Measurements from ENCODE around the gene MAGEA11. TPM values are rescaled to one million over a fixed set of nuclear protein-coding genes. Genes with fewer than 3 reads are reported as not detected.
"Not testable (repeated sequence)": the region's sequence is repeated elsewhere in the genome, so short reads cannot be mapped to it uniquely, and the experiment has no call there.

MAGEA11 gene
- polyA plus RNA-seq (ENCODE audit: insufficient read length in 12 of 12): not detected
- long read RNA-seq, donor 1: 0 reads
- long read RNA-seq, donor 2: 0 reads
- long read RNA-seq, donor 3: 0 reads
- long read RNA-seq, donor 4: 0 reads
- long read RNA-seq, donor 5, partial matches to known transcripts: 7 of 16 reads
- long read RNA-seq, donor 5, other reads (novel, unspliced or antisense): 9 of 16 reads
- long read RNA-seq, donor 6: 0 reads
- long read RNA-seq, donor 7: 0 reads
- long read RNA-seq, donor 8, partial matches to known transcripts: 5 of 5 reads
- long read RNA-seq, donor 8, other reads (novel, unspliced or antisense): 0 of 5 reads
- long read RNA-seq, donor 9: 0 reads
- long read RNA-seq, donor 10: 0 reads
- long read RNA-seq, donor 11: 0 reads

DNA sequence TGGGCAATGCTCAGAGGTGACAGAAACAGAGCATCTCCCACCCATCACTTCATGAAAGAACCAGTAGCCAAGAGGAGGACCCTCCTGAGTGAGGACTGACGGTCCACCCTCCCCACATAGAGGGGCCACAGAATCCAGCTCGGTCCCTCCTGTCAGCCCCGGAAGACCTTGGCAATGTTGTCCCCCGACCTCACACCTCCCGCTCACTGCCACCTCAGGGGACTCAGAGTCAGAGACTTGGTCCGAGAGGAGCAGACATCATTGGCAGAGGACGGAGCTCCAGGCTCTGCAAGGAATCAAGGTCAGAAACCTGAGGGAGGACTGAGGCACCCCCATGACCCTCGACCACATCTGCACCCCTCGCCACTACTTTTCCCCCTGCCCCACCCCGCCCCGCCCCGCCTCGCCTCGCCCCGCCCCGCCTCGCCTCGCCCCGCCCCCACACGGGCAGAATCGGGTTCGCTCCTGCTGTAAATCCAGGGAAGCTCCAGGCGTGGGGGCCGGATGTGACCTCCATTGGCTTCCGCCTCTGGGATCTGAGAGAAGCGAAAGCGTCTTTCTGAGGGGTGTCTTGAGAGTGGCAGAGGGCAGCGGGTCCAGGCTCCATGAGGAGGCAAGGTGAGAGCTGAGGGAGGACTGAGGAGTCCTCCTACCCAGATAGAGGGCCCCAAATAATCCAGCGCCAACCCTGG, at the start of gene MAGEA11:
Gene MAGEA11, plus strand, starts transcription at position 516 of the 692 bp plus-strand sequence. CDS start 1,100 bp downstream, outside the sequence.
- DNase-seq: no peak

GRCh38 chrX:149675088-149675487, 36.8 kb upstream of the MAGEA11 start:
- not testable (repeated sequence) for DNase-seq

GRCh38 chrX:149675554-149675953, 36.3 kb upstream of the MAGEA11 start:
- not testable (repeated sequence) for DNase-seq

- DNase-seq: not testable (repeated sequence)
Observed at GRCh38 chrX:149679164-149679678, 32.6 kb upstream of the MAGEA11 start.

DNA sequence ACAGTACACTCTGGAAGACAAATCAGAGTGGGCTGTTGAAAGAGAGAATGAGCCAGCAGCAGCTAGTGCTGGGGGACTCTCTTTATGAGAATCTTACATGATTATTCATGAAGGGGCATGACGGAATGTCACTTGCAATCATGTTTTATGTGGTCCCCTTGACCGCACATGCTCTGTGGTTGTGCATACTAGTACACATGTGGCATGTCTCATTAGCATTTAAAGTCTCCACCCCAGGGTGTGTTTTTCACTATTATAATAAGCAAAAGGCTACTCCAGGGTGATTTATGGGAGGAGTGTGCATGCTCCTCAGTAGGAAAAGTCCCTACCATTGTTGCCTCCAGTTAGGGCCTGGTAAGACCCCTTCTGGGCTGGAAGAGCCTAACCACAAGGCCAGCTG, 30.7 kb upstream of the MAGEA11 start:
- no peak for DNase-seq

DNA sequence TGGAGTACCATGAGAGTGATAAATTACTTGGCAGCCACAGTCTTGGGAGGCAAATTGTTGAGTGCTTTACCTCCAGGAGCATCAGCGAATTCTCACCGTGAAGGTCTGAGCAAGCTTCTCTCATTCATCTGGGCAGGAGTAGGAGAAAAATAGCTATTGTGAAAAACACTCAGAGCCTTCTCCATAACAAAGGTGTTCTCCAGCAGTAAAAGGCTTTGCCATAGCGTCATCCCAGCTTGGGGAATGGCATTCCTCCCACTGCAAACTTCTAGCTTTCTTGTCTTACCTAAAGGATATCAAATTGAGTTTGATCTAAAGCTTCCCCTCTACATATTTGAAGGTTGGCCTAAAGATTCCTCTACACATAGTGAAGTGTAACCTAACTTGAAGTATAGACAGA, 29.8 kb upstream of the MAGEA11 start:
- DNase-seq: no peak

DNA sequence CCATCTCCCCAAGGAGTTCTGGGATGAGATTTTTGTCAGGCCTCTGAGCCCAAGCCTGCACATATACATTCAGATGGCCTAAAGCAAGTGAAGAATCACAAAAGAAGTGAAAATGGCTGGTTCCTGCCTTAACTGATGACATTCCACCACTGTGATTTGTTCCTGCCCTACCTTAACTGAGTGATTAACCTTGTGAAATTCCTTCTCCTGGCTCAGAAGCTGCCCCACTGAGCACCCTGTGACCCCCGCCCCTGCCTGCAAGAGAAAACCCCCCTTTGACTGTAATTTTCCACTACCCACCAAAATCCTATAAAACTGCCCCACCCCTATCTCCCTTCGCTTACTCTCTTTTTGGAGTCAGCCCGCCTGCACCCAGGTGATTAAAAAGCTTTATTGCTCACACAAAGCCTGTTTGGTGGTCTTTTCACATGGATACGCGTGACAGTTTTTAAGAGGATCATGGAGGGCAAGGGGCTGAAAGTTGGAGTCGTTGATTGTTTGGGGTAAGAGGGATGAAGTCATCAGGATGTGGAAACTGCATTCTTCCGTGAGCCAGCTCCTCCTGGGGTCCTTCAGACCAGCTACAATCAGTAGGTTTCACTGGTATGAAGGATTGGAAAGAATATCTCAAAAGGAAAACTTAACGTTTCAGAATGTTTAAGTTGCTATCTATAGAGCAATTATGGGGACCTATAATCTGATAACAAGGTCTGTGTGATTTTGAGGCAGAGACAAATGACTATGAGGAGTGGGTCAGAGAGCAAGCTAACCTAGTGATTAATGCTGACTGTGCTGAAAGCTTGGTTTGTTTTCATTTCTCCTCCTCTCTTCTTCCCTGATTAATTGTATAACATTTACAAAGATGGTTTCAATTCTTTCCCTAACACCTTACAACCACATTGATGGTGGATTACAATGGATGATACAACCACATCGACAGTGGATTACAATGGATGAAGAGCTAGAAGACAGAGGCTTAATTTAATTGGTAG, 28.6 kb upstream of the MAGEA11 start:
- no peak for DNase-seq

GRCh38 chrX:149683966-149684730, 27.7 kb upstream of the MAGEA11 start:
- no peak for DNase-seq

- DNase-seq: no peak
Observed at GRCh38 chrX:149687991-149688390, 23.9 kb upstream of the MAGEA11 start.

GRCh38 chrX:149688552-149688951, 23.3 kb upstream of the MAGEA11 start:
- DNase-seq: no peak

GRCh38 chrX:149691794-149692193, 20.1 kb upstream of the MAGEA11 start:
- DNase-seq: no peak

- not testable (repeated sequence) for DNase-seq
Observed at GRCh38 chrX:149692686-149693272, 19.1 kb upstream of the MAGEA11 start.

GRCh38 chrX:149699761-149700160, 12.1 kb upstream of the MAGEA11 start:
- no peak for DNase-seq

DNA sequence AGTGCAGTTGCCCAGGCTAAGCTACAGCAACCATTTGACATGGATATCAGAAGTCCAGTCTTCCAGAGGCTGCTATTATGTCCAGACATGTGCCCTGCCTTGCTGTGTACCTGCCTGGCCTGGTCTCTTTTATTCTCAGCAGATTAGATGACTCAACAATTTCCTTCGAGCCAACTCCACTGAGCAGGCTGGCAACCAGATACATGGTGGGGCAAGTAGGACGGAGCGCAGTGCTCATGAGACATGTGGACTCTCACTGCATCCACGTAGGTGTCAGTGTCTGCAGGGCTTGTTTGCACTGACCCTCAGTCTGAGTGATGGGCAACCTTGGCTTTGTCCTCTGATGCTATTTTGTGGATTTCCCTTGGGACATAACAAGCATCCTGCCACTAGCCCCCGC, 7.2 kb upstream of the MAGEA11 start:
- DNase-seq: no peak

DNA sequence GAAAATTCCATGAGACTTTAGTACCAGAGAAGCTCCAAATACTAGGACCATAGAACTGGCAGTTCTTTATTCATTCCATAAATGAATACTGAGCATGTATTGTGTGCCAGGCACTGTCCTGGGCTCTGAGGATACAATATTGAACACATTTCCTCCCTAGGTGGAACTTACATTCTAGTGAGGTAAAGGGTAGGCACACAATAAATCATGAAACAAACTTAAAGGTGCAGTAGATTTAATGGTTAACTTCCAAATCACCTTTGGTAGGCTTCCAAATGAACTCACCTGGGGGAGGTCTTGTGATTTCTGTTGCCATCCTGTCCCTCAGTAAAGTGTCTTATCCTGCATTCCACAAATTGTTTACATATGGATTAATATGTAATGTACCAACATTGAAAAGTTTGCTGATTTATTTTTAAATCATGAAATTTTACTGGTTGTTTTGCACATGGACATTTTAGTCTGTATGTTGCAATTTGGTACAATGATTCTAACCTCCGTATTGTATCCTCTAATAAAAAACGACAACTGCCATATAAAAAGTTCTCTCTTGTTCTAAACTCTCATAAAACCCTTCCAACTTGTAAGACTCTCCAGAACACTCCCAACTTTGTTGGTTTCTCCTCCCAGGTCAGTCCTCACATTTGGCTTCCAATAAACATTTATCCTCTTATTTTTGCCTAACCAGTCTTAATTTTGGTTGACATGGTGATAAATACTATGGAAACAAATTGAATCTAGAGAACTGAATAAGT, 4.5 kb upstream of the MAGEA11 start:
- no peak for DNase-seq

GRCh38 chrX:149712831-149713230, 971 bp downstream of the MAGEA11 start:
- DNase-seq: no peak

- DNase-seq: no peak
Observed at GRCh38 chrX:149713279-149714050, 1.6 kb downstream of the MAGEA11 start.

GRCh38 chrX:149715468-149715867, 3.6 kb downstream of the MAGEA11 start:
- no peak for DNase-seq

DNA sequence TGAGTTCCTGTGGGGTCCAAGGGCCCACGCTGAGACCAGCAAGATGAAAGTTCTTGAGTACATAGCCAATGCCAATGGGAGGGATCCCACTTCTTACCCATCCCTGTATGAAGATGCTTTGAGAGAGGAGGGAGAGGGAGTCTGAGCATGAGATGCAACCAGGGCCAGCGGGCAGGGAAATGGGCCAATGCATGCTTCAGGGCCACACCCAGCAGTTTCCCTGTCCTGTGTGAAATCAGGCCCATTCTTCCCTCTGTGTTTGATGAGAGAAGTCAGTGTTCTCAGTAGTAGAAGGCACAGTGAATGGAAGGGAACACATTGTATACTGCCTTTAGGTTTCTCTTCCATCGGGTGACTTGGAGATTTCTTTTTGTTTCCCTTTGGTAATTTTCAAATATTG, 4.8 kb downstream of the MAGEA11 start:
- no peak for DNase-seq

Measured in muscle of arm (tissue), 14 donors.